Peyer's patch (tissue), 4 donors: ENCODE measurements around the gene CYP51A1.

Source experiments
- POLR2A ChIP-seq, 2 donors: fragments of 450-650 bp; IDR thresholded peaks; one replicate each; pipeline ENCODE4 v1.5.1; 2017; ENCODE audit warnings: antibody characterized with exemption in 2 of 2, mild to moderate bottlenecking in 2 of 2, moderate library complexity in 2 of 2
- TF ChIP-seq, protein P1 (sequence below), 6 experiments: fragments of 450-650 bp in 4 of 6; fragments of 200-600 bp in 2 of 6; sonication (generic) in 1 of 6; IDR thresholded peaks; one replicate each; pipeline ENCODE4 v1.5.1; 2017 to 2019; ENCODE audit warnings: antibody characterized with exemption in 6 of 6, mild to moderate bottlenecking in 3 of 6, moderate library complexity in 1 of 6

DNA sequence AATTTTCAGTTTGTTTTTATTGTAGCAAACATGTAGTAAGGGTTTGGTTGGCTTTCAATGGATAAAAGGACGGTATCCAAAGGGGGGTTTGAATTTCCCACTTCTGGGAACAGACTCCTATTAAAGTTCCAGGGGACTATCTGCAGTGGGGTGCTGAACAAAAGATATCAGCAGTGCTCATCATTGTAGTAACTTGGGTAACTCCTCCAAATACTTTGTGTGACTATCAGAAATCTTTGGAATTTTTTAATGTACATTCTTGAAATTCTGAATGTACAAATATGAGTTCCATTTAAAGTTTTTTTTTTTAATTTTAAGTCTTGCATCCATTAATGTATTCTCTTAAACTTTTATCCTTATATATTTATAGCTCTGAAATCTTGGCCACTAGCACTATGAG lies 42.1 kb downstream of the CYP51A1 start:
- TF ChIP-seq, protein P1, sequence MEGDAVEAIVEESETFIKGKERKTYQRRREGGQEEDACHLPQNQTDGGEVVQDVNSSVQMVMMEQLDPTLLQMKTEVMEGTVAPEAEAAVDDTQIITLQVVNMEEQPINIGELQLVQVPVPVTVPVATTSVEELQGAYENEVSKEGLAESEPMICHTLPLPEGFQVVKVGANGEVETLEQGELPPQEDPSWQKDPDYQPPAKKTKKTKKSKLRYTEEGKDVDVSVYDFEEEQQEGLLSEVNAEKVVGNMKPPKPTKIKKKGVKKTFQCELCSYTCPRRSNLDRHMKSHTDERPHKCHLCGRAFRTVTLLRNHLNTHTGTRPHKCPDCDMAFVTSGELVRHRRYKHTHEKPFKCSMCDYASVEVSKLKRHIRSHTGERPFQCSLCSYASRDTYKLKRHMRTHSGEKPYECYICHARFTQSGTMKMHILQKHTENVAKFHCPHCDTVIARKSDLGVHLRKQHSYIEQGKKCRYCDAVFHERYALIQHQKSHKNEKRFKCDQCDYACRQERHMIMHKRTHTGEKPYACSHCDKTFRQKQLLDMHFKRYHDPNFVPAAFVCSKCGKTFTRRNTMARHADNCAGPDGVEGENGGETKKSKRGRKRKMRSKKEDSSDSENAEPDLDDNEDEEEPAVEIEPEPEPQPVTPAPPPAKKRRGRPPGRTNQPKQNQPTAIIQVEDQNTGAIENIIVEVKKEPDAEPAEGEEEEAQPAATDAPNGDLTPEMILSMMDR (IDR thresholded peaks at IDR 0.05): no peak
- TF ChIP-seq POLR2A (IDR thresholded peaks at IDR 0.05): no peak
